Stomach smooth muscle (tissue), 2 donors: ENCODE results near the gene SLC17A1.

Experiments used
- H3K27ac ChIP-seq: one replicate; pipeline ENCODE4 v1.7.0; 2013; ENCODE audit warnings: mild to moderate bottlenecking, low read length, inconsistent platforms
- H3K27me3 ChIP-seq, 2 donors: one replicate each; pipeline ENCODE4 v1.7.0; 2013; ENCODE audit warnings: low read length in 2 of 2; ENCODE audit not compliant: insufficient read depth in 2 of 2, control insufficient read depth in 1 of 2
- H3K36me3 ChIP-seq, 2 donors: one replicate each; pipeline ENCODE4 v1.7.0; 2013; ENCODE audit warnings: low read length in 2 of 2; ENCODE audit not compliant: control insufficient read depth in 2 of 2, insufficient read depth in 2 of 2
- H3K4me1 ChIP-seq: one replicate; pipeline ENCODE4 v1.7.0; 2013; ENCODE audit warnings: low read length; ENCODE audit not compliant: control insufficient read depth, insufficient read depth
- H3K4me3 ChIP-seq, 2 donors: one replicate each; pipeline ENCODE4 v1.7.0; 2013; ENCODE audit warnings: low read length in 2 of 2
- H3K9ac ChIP-seq, 2 donors: one replicate each; pipeline ENCODE4 v1.7.0; 2013; ENCODE audit warnings: low read length in 2 of 2, mild to moderate bottlenecking in 1 of 2
- H3K9me3 ChIP-seq, 2 donors: one replicate each; pipeline ENCODE4 v1.7.0; 2013; ENCODE audit warnings: low read length in 2 of 2; ENCODE audit not compliant: control insufficient read depth in 2 of 2
- donor health status: healthy.
- donor health status: Pancreatic carcinoma.

SLC17A1 gene

DNA sequence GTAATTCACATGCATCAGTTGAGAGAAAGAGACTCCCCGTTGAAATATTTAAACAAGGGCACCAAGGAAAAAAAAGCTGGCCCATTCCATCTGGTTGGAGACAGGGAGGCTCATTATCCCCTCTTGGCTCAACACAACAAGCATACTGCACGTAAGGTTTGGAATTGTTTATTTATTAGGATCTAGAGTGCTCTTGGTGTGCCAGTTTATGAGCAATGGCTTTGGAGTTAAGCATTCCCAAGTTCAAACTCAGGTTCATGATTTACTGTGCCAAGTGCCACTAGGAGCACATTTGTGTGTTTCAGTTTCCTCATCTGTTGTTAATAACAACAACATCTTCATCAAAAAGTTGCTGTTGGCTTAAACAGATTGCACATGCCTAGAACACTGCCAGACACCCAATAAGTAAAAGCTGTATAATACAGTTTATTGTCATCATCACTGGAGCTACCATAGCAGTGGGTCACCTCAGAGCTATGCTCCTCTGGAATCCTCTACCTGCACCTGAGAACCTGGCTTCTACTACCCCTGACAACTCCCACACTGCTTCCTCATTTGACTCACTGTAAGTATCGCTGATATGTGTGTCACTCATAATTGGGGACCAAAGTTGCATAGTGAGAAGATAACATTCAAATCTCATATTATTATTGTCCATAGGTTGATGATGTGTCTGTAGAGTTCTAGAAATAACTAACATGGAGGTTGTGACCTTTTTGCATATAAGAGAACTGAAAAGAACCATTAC lies 36.8 kb upstream of the SLC17A1 start:
- Histone ChIP-seq H3K27me3 (peaks cover 0 to 2% of the 10 kb centered on the region in 2 donors), H3K27ac (no peak overlapping the region), H3K9ac (no peak overlapping the region), H3K4me1 (no peaks in the 10 kb centered on the region), H3K36me3 (no peaks in the 10 kb centered on the region), H3K4me3 (no peak overlapping the region), H3K9me3 (no peaks in the 10 kb centered on the region)

DNA sequence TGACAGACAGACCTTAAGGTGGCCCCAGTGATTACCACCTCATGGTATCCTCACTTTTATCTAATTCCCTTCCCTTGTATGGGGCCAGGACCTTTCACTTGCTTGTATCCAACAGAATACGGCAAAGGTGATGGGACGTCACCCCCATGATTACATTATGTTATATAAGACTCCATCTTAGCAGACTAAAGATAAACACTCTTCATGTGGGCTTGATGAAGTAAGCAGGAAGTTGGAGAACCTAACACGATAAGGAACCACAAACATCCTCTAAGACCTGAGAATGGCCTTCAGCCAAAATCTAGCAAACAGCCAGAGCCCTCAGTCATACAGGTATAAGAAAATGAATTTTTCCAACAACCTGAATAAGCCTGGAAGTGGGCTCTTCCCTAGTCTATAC lies 34.2 kb upstream of the SLC17A1 start:
- no peak overlapping the region for H3K4me3 ChIP-seq
- H3K9ac ChIP-seq = no peak overlapping the region
- H3K27me3 ChIP-seq = peaks cover 2% of the 10 kb centered on the region in 2 donors
- no peaks in the 10 kb centered on the region for H3K4me1 ChIP-seq
- H3K36me3 ChIP-seq = no peaks in the 10 kb centered on the region
- no peak overlapping the region for H3K27ac ChIP-seq
- no peaks in the 10 kb centered on the region for H3K9me3 ChIP-seq

DNA sequence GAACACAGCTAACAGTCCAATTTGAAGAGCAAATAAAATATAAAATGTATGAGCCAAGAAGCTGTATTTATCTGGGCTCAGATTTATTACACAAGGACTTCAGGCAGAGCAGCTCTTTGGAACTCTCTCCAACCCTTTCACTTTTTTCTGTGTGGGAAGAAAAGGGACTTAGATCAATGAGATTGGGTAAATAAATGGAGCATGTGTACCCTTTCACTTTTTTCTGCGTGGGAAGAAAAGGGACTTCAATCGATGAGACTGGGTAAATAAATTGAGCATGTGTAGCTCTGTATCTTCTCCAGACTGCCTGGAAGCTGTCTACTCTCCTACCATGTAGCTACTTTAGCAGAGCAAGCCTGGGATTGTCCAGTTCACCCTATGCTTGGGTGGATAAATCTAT lies 31.5 kb upstream of the SLC17A1 start:
- no peaks in the 10 kb centered on the region for H3K4me1 ChIP-seq
- no peaks in the 10 kb centered on the region for H3K9me3 ChIP-seq
- no peak overlapping the region for H3K9ac ChIP-seq
- H3K27me3 ChIP-seq = peaks cover 2% of the 10 kb centered on the region in 2 donors
- H3K27ac ChIP-seq = no peak overlapping the region
- no peak overlapping the region for H3K4me3 ChIP-seq
- no peaks in the 10 kb centered on the region for H3K36me3 ChIP-seq

DNA sequence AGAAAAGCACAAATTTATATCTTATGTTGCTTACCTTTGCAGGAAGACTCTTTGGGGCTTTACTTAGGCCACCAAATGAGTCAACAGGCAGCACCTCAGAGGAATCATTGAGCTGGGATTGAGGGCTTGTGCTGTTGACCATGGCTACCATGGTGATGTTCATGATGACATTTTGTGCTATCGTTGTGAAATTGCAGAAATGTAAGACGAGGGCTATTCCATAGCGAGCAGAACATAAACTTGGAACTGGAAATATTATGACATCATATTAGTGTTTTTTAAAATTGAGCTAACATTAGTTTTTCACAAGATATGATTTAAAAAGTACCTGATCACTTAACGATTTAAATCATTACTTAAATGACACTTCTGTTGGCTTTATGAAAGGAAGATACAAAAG lies 30.3 kb upstream of the SLC17A1 start:
- no peak overlapping the region for H3K9ac ChIP-seq
- no peak overlapping the region for H3K27ac ChIP-seq
- no peaks in the 10 kb centered on the region for H3K9me3 ChIP-seq
- peaks cover 2 to 4% of the 10 kb centered on the region in 2 donors for H3K27me3 ChIP-seq
- H3K36me3 ChIP-seq = no peaks in the 10 kb centered on the region
- no peak overlapping the region for H3K4me3 ChIP-seq
- H3K4me1 ChIP-seq = no peaks in the 10 kb centered on the region

DNA sequence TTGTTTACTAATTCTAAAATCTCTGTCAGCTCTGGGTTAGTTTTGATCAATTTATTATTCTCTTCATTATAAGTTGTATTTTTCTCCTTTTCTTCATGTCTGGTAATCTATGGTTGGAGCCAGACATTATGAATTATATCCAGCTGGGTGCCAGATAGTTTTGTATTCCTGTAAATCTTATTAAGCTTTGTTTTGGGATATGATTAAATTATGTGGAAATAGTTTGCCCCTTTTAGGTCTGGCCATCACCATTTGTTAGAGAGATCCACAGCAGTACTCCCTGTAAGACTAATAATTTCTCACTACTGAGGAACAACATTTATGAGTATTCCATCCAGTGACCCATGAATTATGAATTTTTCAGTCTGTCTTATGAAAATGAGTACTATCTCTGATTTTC lies 20.9 kb upstream of the SLC17A1 start:
- Histone ChIP-seq H3K36me3 (no peaks in the 10 kb centered on the region), H3K27me3 (no peaks in the 10 kb centered on the region), H3K9me3 (no peaks in the 10 kb centered on the region), H3K4me1 (no peaks in the 10 kb centered on the region), H3K9ac (no peak overlapping the region), H3K4me3 (no peak overlapping the region), H3K27ac (no peak overlapping the region)

DNA sequence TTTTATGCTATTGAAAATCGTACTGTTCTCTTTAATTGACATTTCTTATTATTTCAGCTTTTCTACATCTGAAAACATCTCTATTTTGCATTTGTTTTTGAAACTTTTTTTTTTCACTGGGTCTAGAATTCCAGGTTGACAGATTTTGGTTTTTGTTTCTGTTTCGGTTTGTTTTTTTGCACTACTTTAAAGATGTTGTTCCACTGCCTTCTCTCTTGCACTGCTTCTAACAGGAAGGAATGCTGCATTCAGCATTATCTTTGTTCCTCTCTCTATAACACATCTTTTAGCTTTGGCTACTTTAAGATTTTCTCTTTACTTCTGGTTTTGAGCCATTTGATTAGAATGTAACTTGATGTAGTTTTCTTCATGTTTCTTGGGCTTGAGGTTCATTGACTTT lies 20.1 kb upstream of the SLC17A1 start:
- no peaks in the 10 kb centered on the region for H3K9me3 ChIP-seq
- no peak overlapping the region for H3K9ac ChIP-seq
- H3K27me3 ChIP-seq = no peaks in the 10 kb centered on the region
- H3K4me1 ChIP-seq = no peaks in the 10 kb centered on the region
- H3K4me3 ChIP-seq = no peak overlapping the region
- no peak overlapping the region for H3K27ac ChIP-seq
- no peaks in the 10 kb centered on the region for H3K36me3 ChIP-seq

DNA sequence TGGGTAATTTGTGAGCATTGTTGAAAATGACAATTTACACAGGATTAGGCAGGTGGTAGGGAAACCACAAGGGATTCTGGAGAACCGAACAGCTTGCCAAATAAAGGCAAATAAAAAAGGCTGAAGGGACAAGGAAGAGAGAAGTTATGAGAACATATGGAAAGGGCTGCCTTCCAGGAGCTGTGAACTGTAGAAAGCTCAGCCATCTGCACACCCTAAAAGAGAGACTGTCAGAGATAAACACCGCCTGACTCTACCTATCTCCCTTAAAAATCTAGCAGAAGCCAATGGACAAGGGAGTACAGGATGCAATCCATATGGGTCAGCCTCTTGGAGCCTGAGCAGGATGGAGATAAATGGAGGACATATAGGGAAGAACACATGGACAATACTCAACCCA lies 12.7 kb upstream of the SLC17A1 start:
- Histone ChIP-seq H3K36me3 (no peaks in the 10 kb centered on the region), H3K9me3 (no peaks in the 10 kb centered on the region), H3K4me3 (no peak overlapping the region), H3K9ac (no peak overlapping the region), H3K27me3 (no peaks in the 10 kb centered on the region), H3K4me1 (no peaks in the 10 kb centered on the region), H3K27ac (no peak overlapping the region)

DNA sequence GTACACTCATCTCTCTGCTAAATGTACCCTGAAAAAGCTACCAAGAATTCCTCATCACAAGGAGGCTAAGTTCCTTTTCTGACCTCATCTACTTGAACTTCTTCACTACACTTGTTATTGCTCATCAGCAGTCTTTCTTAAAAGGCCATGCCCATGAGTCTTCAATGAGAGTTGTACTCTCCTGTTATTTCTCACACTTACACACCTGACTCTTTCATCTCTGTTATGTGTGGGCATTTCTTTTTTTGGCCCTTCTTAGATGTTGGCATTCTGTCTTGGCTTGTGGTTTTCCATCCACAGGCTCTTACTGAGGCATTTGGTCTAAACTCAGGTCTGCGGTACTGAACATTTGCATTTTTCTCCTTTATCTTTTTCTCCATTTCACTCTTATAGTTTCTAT lies 10.7 kb upstream of the SLC17A1 start:
- H3K9ac ChIP-seq = no peak overlapping the region
- H3K27ac ChIP-seq = no peak overlapping the region
- H3K9me3 ChIP-seq = no peaks in the 10 kb centered on the region
- H3K4me3 ChIP-seq = no peak overlapping the region
- H3K27me3 ChIP-seq = no peaks in the 10 kb centered on the region
- no peaks in the 10 kb centered on the region for H3K4me1 ChIP-seq
- H3K36me3 ChIP-seq = no peaks in the 10 kb centered on the region

DNA sequence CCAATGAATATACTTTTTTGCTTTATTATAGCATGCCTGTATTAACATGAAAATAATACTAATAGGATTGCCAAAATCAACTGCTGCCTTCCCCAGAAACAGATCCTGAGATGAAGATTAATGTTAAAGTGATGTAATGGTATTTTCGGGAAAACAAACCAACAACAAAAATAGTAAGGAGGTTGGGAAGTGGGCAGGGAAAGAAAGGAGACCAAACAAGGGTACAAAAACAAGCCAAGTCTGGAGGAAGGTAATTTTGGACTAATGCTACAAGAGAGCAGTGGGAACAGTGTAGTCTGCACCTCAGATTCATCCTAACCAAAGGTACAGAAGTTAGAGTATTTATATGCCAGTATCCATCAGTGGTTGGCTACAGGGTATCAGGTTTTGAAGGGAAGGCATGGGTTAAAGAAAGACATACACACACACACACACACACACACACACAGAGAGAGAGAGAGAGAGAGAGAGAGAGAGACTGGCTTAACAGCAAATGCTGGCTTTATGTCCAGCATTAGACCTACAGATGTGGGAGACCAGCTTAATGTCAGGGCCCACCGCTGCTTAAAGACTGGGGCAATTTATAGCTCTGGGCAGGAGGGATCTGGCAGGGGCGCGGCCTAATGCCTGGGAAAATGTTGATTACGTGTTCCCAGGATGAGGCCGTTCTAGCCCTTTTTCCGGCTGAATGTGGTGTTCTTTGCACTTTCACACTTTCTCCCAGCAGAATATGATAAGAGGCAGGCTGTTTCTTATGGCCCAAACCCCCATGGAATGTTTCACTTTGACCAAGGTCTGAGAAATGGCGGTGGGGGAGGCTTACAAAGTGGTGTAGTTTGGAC lies 3.8 kb upstream of the SLC17A1 start:
- Histone ChIP-seq H3K36me3 (no peaks in the 10 kb centered on the region), H3K9me3 (no peaks in the 10 kb centered on the region), H3K4me3 (no peak overlapping the region), H3K27ac (no peak overlapping the region), H3K9ac (no peak overlapping the region), H3K27me3 (no peaks in the 10 kb centered on the region), H3K4me1 (no peaks in the 10 kb centered on the region)

DNA sequence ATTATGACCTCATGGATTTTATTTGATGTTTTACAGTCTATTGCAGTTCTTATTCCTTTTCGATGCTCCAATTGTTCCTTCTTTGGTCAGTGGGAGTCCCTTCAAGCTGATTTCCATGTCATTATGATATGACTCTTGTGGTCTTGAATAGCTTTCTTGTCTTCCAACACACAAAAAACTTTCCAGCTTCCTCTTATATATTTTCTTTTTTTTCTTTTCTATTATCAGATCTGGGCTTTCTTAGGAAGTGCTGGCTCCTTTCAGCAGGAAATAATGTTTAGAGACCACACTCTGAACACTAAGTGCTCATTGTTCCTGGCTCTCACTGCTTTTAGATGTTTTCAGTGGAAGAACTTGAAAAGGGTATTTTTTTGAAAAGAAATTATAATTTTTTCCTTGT lies 3.1 kb upstream of the SLC17A1 start:
- no peak overlapping the region for H3K9ac ChIP-seq
- no peaks in the 10 kb centered on the region for H3K4me1 ChIP-seq
- H3K27me3 ChIP-seq = no peaks in the 10 kb centered on the region
- no peaks in the 10 kb centered on the region for H3K36me3 ChIP-seq
- H3K4me3 ChIP-seq = no peak overlapping the region
- no peaks in the 10 kb centered on the region for H3K9me3 ChIP-seq
- no peak overlapping the region for H3K27ac ChIP-seq

DNA sequence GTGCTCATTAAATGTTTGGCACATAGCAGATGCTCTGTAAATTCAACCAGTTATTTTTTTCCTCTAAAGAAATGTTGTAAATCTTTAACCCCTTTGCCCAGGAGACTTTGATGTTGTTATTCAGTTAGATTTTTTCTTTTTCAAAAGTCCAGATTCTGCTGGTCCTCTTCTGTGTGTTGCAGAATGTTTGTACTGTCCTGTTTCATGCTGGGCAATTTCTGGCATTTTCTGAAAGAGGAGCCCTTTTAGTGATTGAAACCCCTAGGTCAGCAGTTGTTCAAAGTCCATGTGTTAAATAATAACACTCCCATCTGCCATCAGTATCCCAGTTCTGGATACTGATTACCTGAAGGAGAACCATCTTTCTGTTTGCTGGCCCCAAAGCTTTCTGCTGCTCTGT lies 1.3 kb upstream of the SLC17A1 start:
- Histone ChIP-seq H3K9ac (no peak overlapping the region), H3K36me3 (no peaks in the 10 kb centered on the region), H3K27ac (no peak overlapping the region), H3K9me3 (no peaks in the 10 kb centered on the region), H3K4me3 (no peak overlapping the region), H3K4me1 (no peaks in the 10 kb centered on the region), H3K27me3 (no peaks in the 10 kb centered on the region)
